ENCODE measurements around the gene CFAP73. TPM values are rescaled to one million over a fixed set of nuclear protein-coding genes. Genes with fewer than 3 reads are reported as not detected.

CFAP73 gene
- total and polyA plus RNA-seq, 10 of the 15 experiments (the other 5 are each of a cell fraction or from before 2014, with no cell fraction given) = 0.18 TPM; not detected in 9

DNA sequence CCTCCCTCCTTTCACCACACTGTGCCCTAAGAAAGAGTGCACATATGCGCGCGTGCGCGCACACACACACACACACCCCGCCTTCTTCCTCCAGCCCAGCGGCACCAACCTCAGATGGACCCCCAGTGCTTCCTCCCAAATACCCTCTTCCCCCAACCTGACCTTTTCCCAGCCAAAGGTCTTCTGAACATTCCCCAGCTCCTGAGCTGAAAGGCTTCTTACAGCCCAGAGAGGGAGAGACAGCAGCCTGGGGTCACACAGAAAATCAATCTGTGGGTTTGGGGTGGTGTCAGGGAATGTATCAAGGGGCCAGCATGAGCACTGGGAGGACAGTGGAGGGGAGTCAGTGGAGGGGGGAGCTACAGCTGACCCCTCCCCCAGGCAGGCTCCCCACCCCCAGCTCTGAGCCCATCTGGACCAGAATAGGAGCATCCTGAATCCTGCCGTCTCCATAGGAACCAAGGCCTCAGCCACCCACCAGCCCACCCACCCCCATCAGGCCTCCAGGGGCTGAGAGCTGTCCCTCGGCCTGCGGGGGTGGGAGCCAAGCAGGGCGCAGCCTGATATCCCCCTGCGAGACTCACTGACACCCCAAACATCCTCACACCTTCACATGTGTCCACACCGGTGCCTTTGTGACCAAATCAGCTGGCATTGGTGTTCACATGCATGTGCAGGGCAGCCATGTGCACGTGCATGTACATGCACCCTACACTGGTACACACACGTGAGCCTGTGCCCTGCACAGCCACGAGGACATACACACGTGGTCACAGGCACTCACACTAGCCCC, 19.7 kb upstream of the CFAP73 start:
- Histone ChIP-seq H4K20me1 (ENCODE audit: control insufficient read depth, insufficient read depth) (no peaks in the 10 kb centered on the region), H3K79me2 (ENCODE audit: control insufficient read depth, insufficient read depth, low read length) (no peaks in the 10 kb centered on the region), H3K4me1 (ENCODE audit: control insufficient read depth, insufficient read depth, low read length) (peaks cover 3% of the 10 kb centered on the region; the same call in 1 of the 2 replicates), H3K36me3 (ENCODE audit: control insufficient read depth in 2 of 2, insufficient read depth in 2 of 2, low read length in 1 of 2) (no peaks in the 10 kb centered on the region), H3K27ac (ENCODE audit: control insufficient read depth, insufficient read depth) (no peak overlapping the region), H3K4me3 (no peak overlapping the region), H3K4me2 (ENCODE audit: control insufficient read depth, insufficient read depth) (no peak overlapping the region), H3K9me3 (replicated peaks; ENCODE audit: control insufficient read depth, insufficient read depth, low read length) (no peaks in the 10 kb centered on the region), H3K9ac (ENCODE audit: control insufficient read depth, insufficient read depth, low read length) (no peak overlapping the region), H2AFZ (ENCODE audit: control insufficient read depth, low read depth, low read length) (no peak overlapping the region), H3K27me3 (replicated peaks in 1 of 2; ENCODE audit: control insufficient read depth in 2 of 2, insufficient read depth in 2 of 2, low read length in 1 of 2) (no peaks in the 10 kb centered on the region; a peak in 1 of 4 replicates)
- intact Hi-C loops (cut with micrococcal nuclease; ENCODE audit: unreplicated experiment) = no loop called here
- 12% methylated on average over 16 of the region's 17 CpGs for WGBS (ENCODE audit: insufficient coverage, insufficient replicate concordance, low lambda C conversion rate, missing lambda C conversion rate)
- SMC1A ChIA-PET (ENCODE audit: uncharacterized antibody, unreplicated experiment) = interaction anchor here (1.2 kb wide), 1 partner anchor 9 kb away, joined by 5 read pairs; no protein-coding TSS in a partner anchor
- RAD21 ChIA-PET (ENCODE audit: unreplicated experiment) = interaction anchor here (2.1 kb wide), 1 partner anchor 23 kb away, joined by 7 read pairs; no protein-coding TSS in a partner anchor
- POLR2A ChIA-PET = no interaction called here
- no peak for FAIRE-seq
- no peak for DNase-seq (ENCODE audit: low read depth, low spot score)
- CTCF ChIA-PET = interaction anchor here (1.0 to 3.5 kb wide), 6 partner anchors 24 to 44 kb away, joined by 3 to 14 read pairs (median 4); no protein-coding TSS in a partner anchor
- TF ChIP-seq, protein P1, sequence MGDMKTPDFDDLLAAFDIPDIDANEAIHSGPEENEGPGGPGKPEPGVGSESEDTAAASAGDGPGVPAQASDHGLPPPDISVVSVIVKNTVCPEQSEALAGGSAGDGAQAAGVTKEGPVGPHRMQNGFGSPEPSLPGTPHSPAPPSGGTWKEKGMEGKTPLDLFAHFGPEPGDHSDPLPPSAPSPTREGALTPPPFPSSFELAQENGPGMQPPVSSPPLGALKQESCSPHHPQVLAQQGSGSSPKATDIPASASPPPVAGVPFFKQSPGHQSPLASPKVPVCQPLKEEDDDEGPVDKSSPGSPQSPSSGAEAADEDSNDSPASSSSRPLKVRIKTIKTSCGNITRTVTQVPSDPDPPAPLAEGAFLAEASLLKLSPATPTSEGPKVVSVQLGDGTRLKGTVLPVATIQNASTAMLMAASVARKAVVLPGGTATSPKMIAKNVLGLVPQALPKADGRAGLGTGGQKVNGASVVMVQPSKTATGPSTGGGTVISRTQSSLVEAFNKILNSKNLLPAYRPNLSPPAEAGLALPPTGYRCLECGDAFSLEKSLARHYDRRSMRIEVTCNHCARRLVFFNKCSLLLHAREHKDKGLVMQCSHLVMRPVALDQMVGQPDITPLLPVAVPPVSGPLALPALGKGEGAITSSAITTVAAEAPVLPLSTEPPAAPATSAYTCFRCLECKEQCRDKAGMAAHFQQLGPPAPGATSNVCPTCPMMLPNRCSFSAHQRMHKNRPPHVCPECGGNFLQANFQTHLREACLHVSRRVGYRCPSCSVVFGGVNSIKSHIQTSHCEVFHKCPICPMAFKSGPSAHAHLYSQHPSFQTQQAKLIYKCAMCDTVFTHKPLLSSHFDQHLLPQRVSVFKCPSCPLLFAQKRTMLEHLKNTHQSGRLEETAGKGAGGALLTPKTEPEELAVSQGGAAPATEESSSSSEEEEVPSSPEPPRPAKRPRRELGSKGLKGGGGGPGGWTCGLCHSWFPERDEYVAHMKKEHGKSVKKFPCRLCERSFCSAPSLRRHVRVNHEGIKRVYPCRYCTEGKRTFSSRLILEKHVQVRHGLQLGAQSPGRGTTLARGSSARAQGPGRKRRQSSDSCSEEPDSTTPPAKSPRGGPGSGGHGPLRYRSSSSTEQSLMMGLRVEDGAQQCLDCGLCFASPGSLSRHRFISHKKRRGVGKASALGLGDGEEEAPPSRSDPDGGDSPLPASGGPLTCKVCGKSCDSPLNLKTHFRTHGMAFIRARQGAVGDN (IDR thresholded peaks at IDR 0.05) = 0 out of 2 replicates have a peak, but pooled peaks have one; percentile 30
- TF ChIP-seq, protein P2, sequence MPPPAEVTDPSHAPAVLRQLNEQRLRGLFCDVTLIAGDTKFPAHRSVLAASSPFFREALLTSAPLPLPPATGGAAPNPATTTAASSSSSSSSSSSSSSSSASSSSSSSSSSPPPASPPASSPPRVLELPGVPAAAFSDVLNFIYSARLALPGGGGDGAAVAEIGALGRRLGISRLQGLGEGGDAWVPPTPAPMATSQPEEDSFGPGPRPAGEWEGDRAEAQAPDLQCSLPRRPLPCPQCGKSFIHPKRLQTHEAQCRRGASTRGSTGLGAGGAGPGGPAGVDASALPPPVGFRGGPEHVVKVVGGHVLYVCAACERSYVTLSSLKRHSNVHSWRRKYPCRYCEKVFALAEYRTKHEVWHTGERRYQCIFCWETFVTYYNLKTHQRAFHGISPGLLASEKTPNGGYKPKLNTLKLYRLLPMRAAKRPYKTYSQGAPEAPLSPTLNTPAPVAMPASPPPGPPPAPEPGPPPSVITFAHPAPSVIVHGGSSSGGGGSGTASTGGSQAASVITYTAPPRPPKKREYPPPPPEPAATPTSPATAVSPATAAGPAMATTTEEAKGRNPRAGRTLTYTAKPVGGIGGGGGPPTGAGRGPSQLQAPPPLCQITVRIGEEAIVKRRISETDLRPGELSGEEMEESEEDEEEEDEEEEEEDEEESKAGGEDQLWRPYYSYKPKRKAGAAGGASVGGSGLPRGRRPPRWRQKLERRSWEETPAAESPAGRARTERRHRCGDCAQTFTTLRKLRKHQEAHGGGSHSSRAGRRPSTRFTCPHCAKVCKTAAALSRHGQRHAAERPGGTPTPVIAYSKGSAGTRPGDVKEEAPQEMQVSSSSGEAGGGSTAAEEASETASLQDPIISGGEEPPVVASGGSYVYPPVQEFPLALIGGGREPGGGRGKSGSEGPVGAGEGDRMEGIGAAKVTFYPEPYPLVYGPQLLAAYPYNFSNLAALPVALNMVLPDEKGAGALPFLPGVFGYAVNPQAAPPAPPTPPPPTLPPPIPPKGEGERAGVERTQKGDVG (CRISPR knock-in tag; IDR thresholded peaks at IDR 0.05) = no peak
- TF ChIP-seq MEF2B (IDR thresholded peaks at IDR 0.05; ENCODE audit: partially characterized antibody, poor library complexity, severe bottlenecking) (peak; percentile 15), BHLHE40 (IDR thresholded peaks at IDR 0.05; ENCODE audit: borderline replicate concordance in 1 of 2, low read depth in 2 of 2, low read length in 1 of 2) (peak; percentile 55 to 92; a peak in 3 of 4 replicates)
- no TSS peak for BruUV-seq (replicated peaks)
- ATAC-seq = no peak
- in situ Hi-C loops (cut with MboI) = no loop called here
